HUES64 (cell line): ENCODE measurements around the gene MAP3K7.

ENCODE experiments used
- H3K27ac ChIP-seq: 2 replicates; pipeline ENCODE4 v1.7.0; 2013; ENCODE audit warnings: low read depth, low read length, inconsistent platforms
- H3K27me3 ChIP-seq: 2 replicates; pipeline ENCODE4 v1.6.1; 2013; ENCODE audit warnings: mild to moderate bottlenecking, low read length; ENCODE audit not compliant: insufficient read depth
- H3K36me3 ChIP-seq: 2 replicates; pipeline ENCODE4 v1.6.1; 2013; ENCODE audit warnings: mild to moderate bottlenecking, low read length; ENCODE audit not compliant: insufficient read depth
- H3K4me1 ChIP-seq: 2 replicates; pipeline ENCODE4 v1.6.1; 2013; ENCODE audit warnings: mild to moderate bottlenecking, low read length, moderate library complexity; ENCODE audit not compliant: insufficient read depth
- H3K4me3 ChIP-seq: 2 replicates; pipeline ENCODE4 v1.5.1; 2013; ENCODE audit warnings: mild to moderate bottlenecking, low read length, moderate library complexity
- H3K9ac ChIP-seq: 2 replicates; pipeline ENCODE4 v1.6.1; 2013; ENCODE audit warnings: mild to moderate bottlenecking, low read depth, low read length
- H3K9me3 ChIP-seq: 2 replicates; pipeline ENCODE4 v1.6.1; 2013; ENCODE audit warnings: low read depth, low read length; ENCODE audit not compliant: insufficient read depth
- WGBS: fragments of 150-250, 120-280 bp; methylation state at CpG from one replicate; pipeline ENCODE4 v1.1.7; 2013; ENCODE audit warnings: missing lambda C conversion rate; 5-methylcytosine and 5-hydroxymethylcytosine counted together

The MAP3K7 gene

GRCh38 chr6:90494067-90494780 is 92.6 kb downstream of the MAP3K7 start:
- WGBS, result 29% methylated on average over 7 of the region's 7 CpGs
- peaks cover 56% of the 10 kb centered on the region for H3K4me1 ChIP-seq
- H3K9ac ChIP-seq, result peak overlapping the region; percentile 32; the same call in 1 of the 2 replicates

GRCh38 chr6:90493332-90493731 is 93.5 kb downstream of the MAP3K7 start:
- peak overlapping the region; percentile 95; the same call in 1 of the 2 replicates for H3K27ac ChIP-seq
- H3K4me1 ChIP-seq, result peaks cover 56% of the 10 kb centered on the region
- no peaks in the 10 kb centered on the region for H3K9me3 ChIP-seq
- no peaks in the 10 kb centered on the region for H3K36me3 ChIP-seq
- no peak overlapping the region for H3K4me3 ChIP-seq
- no peaks in the 10 kb centered on the region for H3K27me3 ChIP-seq
- WGBS, result 94% methylated on average over 2 of the region's 2 CpGs
- H3K9ac ChIP-seq, result no peak overlapping the region

More at GRCh38 chr6:90494067-90494780, 92.6 kb downstream of the MAP3K7 start:
- Histone ChIP-seq H3K27me3 (no peaks in the 10 kb centered on the region), H3K27ac (peak overlapping the region; percentile 95), H3K4me3 (peak overlapping the region; percentile 1), H3K36me3 (no peaks in the 10 kb centered on the region), H3K9me3 (no peaks in the 10 kb centered on the region)

DNA sequence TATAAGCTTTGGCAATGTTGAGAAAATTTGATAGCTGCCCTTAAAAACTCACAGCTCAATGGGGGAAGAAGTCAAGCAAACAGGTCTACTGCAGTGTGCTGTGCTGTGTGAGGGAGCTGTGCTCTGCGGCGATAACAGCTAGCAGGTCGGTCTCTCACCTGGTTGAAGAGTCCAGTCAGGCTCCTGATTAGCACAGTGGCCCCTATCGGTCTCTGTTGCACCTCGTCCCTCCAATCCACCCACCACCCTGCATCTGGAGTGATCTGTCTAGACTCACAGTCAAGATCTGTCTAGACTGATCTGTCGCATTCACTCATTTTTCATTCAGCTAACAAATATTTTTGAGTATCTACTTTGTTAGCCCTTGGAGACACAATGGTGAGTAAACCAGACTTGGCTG is 94.1 kb downstream of the MAP3K7 start:
- Histone ChIP-seq H3K36me3 (no peaks in the 10 kb centered on the region), H3K4me3 (no peak overlapping the region), H3K27me3 (no peaks in the 10 kb centered on the region), H3K9ac (no peak overlapping the region), H3K27ac (no peak overlapping the region), H3K4me1 (peaks cover 56% of the 10 kb centered on the region), H3K9me3 (no peaks in the 10 kb centered on the region)
- WGBS, result 92% methylated on average over 6 of the region's 6 CpGs

DNA sequence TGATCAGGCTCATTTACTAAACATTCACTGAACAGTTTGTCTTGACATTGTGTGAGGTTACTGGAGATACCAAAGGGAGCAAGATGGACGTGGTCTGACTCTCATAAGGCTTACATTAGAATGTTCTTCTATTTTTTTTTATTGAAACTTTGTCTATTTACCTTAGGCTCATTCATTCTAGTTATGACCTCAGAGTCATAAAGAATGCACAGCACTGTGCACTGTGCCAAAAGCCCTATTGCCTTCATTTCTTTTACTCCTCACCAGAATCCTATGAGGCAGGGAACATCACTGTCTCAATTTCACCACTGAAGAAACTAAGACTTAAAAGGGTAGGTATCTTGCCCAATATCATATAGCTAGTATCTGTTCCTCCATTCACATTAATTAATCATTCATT is 94.5 kb downstream of the MAP3K7 start:
- no peaks in the 10 kb centered on the region for H3K27me3 ChIP-seq
- 100% methylated on average over 1 of the region's 1 CpG for WGBS
- H3K27ac ChIP-seq, result no peak overlapping the region

DNA sequence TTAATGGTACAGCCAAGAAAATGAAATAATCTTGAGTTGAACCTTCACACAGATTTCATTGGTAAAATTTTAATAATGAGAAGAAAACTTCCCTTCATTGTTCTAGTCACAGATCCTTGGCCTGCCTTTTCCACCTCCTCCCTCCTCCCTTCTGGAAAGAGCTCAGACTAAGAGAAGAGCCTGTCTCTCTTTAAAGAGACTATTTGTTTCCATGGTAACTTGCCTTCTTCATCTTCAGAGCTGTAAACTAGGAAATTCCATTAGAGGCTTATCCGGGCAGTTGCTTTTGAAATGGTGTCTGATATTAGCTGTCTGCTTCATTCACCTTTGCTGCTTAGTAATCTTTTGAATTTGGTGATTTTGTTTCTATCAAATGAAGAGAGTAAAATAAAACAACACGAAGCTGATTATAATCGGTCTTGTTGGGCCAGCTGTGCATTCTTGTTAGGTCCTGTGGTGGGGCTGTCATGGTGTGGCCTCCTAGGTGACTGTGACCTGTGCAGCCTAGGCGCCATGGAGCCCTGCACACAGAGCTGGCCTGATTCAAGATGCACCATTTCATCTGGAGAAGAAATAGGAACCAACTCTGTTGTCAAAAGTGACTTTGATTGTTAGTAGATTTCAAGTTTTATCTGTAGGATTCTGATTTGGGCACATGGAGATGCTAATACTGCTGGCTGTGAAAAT is 96.7 kb downstream of the MAP3K7 start:
- Histone ChIP-seq H3K4me1 (peaks cover 43% of the 10 kb centered on the region), H3K27me3 (no peaks in the 10 kb centered on the region), H3K9ac (no peak overlapping the region), H3K9me3 (peaks cover 13% of the 10 kb centered on the region; the same call in 1 of the 2 replicates), H3K27ac (peak overlapping the region; percentile 17; the same call in 1 of the 2 replicates), H3K36me3 (no peaks in the 10 kb centered on the region), H3K4me3 (no peak overlapping the region)
- WGBS, result 79% methylated on average over 4 of the region's 4 CpGs

More for the DNA sequence above, 94.5 kb downstream of the MAP3K7 start:
- Histone ChIP-seq H3K36me3 (no peaks in the 10 kb centered on the region), H3K4me3 (no peak overlapping the region), H3K9ac (no peak overlapping the region), H3K9me3 (no peaks in the 10 kb centered on the region), H3K4me1 (peaks cover 56% of the 10 kb centered on the region)

DNA sequence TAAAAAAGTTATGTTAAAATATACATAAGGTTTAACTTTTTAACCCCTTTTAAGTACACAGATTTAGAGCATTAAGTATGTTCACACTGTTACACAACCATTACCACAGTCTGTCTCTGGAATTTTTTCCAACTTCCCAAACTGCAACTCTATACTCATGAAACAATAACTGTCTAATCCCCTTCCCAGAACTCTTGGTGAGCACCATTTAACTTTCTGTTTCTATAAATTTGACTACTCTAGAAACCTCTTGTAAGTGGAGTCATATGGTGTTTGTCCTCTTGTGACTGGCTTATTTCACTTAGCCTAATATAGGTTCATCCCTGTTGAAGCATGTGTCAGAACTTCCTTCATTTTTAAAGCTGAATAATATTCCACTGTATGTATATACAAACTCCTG is 98.1 kb downstream of the MAP3K7 start:
- Histone ChIP-seq H3K4me1 (peaks cover 43% of the 10 kb centered on the region), H3K27me3 (no peaks in the 10 kb centered on the region), H3K36me3 (no peaks in the 10 kb centered on the region), H3K9ac (no peak overlapping the region), H3K27ac (no peak overlapping the region), H3K4me3 (no peak overlapping the region), H3K9me3 (peaks cover 13% of the 10 kb centered on the region; the same call in 1 of the 2 replicates)

DNA sequence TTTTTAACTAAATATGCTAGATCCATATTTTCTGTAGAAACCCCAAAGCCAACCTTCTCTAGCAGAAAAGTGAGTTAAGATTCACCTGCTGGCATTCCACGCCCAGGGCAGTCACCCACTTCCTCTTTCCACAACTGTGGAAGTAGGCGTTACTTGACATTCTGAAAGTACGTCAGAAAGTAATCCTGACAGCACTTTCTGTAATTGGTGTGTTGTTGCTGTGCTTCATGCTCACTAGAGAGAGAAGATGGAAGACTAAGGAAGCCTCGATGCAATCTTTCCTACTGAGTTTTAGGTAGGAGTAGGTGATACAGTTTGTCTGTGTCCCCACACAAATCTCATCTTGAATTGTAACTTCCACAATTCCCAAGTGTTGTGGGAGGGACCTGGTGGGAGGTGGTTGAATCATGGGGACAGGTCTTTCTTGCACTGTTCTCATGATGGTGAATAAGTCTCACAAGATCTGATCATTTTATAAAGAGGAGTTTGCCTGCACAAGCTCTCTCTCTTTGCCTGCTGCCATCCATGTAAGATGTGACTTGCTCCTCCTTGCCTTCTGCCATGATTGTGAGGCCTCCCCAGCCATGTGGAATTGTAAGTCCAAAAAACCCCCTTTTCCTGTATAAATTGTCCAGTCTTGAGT is 101.1 kb downstream of the MAP3K7 start:
- H3K36me3 ChIP-seq, result no peaks in the 10 kb centered on the region
- H3K9ac ChIP-seq, result no peak overlapping the region
- no peaks in the 10 kb centered on the region for H3K27me3 ChIP-seq
- H3K27ac ChIP-seq, result peak overlapping the region; percentile 45
- H3K4me3 ChIP-seq, result no peak overlapping the region
- H3K9me3 ChIP-seq, result peaks cover 13% of the 10 kb centered on the region; the same call in 1 of the 2 replicates
- peaks cover 34% of the 10 kb centered on the region for H3K4me1 ChIP-seq
- 87% methylated on average over 4 of the region's 4 CpGs for WGBS

- Histone ChIP-seq H3K27ac (peak overlapping the region; percentile 86), H3K36me3 (no peaks in the 10 kb centered on the region), H3K9me3 (peaks cover 13% of the 10 kb centered on the region; the same call in 1 of the 2 replicates), H3K27me3 (no peaks in the 10 kb centered on the region), H3K4me3 (no peak overlapping the region), H3K4me1 (peaks cover 31% of the 10 kb centered on the region), H3K9ac (no peak overlapping the region)
- 13% methylated on average over 5 of the region's 5 CpGs for WGBS
Measured at GRCh38 chr6:90484903-90485302, 102.0 kb downstream of the MAP3K7 start.

DNA sequence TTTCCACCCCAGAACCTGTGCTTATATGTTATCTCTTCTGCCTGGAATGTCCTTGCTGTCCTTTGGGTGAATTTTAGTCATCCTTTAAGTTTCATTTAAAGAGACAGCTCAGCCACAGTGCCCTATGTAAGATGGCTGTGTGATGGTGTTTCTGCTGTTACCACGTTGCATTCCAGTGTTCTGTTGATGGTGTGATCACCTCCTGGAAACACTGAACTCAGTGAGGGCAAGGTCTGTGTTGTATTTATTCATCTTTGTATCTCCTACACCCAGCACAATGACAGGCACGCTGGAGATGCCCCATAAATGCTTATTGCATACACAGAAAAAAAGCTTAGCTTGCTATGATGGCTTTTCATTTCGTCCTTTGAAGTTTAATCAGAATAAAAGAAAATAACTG is 102.5 kb downstream of the MAP3K7 start:
- Histone ChIP-seq H3K4me1 (peaks cover 26% of the 10 kb centered on the region), H3K27me3 (no peaks in the 10 kb centered on the region), H3K36me3 (no peaks in the 10 kb centered on the region), H3K9me3 (peaks cover 13% of the 10 kb centered on the region; the same call in 1 of the 2 replicates), H3K4me3 (no peak overlapping the region), H3K9ac (no peak overlapping the region), H3K27ac (peak overlapping the region; percentile 86)
- 59% methylated on average over 3 of the region's 3 CpGs for WGBS

- 84% methylated on average over 6 of the region's 9 CpGs for WGBS
- H3K27ac ChIP-seq, result no peak overlapping the region
- H3K27me3 ChIP-seq, result no peaks in the 10 kb centered on the region
- H3K4me1 ChIP-seq, result peaks cover 28% of the 10 kb centered on the region
- H3K4me3 ChIP-seq, result no peak overlapping the region
- H3K9ac ChIP-seq, result no peak overlapping the region
- no peaks in the 10 kb centered on the region for H3K36me3 ChIP-seq
- H3K9me3 ChIP-seq, result peaks cover 13% of the 10 kb centered on the region; the same call in 1 of the 2 replicates
Measured at GRCh38 chr6:90483956-90484355, 102.9 kb downstream of the MAP3K7 start.
